Glomerular visceral epithelial cell (primary cell): ENCODE data around the gene ASB13.

Experiments used
- DNase-seq: peaks from one replicate; pipeline ENCODE4 v3.0.0-alpha.2; 2016; ENCODE audit errors: extremely low spot score

The ASB13 gene

DNA sequence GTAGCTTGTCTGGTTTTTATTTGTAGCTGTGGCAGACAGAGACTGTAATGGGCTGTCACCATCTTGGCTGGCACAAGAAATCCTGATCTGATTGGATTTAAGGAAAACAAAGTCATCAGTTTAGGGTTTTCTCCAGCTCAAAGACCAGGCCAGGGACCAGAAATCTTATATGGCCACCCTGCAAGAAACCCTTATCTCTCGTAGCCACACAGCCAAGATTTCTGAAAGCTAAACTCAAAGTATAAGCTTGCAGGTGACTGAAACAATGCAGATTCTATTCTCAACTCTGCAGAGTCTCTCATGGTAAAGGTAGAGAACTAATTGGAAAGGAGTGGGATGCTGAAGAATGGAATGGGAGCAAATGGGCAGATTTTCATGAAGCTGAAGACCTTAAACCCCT lies 3.2 kb upstream of the ASB13 start:
- DNase-seq, result no peak

DNA sequence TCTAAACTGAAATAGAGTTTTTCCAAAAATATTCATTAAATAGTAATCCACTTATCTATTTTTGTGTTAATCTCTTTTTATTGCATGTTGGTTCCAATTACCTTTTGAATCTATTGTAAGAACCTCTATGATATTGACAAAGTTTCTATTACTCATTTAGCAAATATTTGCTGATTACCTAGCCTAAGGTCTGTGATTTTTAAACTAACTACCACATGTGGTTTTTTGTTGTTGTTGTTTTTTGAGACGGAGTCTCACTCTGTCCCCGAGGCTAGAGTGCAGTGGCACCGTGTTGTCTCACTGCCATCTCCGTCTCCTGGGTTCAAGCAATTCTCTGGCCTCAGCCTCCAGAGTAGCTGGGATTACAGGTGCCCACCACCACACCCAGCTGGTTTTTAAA lies 2.0 kb upstream of the ASB13 start:
- DNase-seq, result no peak

DNA sequence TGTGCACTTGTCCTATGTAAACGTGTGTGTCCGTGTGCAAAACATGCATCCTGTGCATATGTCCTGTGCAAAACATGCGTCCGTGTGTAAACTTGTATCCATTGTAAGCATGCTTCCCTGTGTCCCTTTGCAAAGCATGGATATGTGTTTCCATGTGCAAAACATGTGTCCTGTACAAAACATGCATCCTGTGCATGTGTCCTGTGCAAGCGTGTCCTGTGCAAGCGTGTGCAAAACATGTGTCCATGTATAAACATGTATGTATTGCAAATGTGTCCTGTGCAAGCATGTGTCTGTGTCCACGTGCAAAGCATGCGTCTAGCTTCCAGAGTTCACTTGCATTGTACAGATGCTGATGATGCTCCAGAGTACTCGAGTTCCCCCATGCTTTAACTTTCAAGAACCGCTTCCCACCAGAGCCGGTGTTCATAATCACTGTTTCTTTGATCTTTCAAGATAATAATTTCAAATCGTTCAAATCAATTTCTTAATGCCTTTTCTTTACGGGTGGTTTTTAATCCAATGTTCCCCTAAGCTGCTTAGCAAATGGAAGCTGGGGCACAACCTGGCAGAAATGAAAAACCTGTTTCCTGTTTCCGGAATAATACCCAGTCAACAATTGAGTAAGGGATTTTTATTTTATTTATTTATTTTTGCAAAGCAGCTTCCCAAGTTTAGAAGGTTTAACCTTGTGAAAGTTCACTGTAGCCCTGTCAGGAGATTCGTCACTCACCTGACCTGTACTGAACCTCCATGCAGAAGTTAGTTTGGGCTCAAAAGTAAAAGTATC lies 641 bp upstream of the ASB13 start:
- DNase-seq, result no peak

- no peak for DNase-seq
These were observed 905 bp downstream of the ASB13 start for GRCh38 chr10:5665373-5666007.

GRCh38 chr10:5663692-5664427 lies 2.5 kb downstream of the ASB13 start:
- no peak for DNase-seq

DNA sequence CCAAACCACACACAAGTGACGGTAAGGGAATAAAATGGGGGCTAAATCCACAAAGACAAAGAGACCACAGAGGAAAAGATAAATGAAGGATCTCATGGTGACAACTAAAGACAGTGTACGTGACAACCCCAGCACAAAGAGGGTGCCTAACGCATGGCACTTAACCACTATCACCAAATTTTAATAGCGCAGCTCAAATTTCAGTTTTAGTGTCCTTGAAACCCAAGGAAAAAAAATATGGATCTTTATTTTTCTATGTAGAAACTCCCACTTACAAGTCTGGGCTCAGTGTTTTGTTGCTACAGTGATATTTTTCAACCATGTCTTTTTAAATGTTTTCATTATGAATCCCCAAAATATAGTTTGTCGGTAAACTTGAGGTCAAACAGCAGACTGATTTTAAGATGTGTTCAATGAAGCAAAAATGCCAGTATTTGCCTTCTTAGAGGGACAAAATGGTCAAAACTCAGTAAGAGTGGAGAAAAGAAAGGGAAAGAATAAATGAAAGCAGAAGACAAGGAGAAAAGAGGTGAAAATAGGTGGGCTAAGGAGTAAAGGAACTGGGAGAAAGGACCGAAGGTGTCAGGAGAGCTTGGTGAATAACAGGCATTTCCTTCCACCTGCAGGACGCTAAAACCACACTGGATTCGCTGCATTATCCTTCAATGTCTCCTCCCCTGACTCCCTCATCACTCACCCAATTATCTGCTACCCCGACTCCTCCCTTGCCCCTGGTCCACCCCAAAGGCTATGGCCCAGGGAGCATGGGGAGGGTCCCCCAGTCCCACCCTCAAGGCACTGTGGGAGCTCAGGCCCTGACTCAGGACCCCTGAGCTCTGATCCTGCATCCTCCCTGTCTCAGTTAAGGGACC lies 3.5 kb downstream of the ASB13 start:
- no peak for DNase-seq

GRCh38 chr10:5661043-5661442 lies 5.4 kb downstream of the ASB13 start:
- no peak for DNase-seq

DNA sequence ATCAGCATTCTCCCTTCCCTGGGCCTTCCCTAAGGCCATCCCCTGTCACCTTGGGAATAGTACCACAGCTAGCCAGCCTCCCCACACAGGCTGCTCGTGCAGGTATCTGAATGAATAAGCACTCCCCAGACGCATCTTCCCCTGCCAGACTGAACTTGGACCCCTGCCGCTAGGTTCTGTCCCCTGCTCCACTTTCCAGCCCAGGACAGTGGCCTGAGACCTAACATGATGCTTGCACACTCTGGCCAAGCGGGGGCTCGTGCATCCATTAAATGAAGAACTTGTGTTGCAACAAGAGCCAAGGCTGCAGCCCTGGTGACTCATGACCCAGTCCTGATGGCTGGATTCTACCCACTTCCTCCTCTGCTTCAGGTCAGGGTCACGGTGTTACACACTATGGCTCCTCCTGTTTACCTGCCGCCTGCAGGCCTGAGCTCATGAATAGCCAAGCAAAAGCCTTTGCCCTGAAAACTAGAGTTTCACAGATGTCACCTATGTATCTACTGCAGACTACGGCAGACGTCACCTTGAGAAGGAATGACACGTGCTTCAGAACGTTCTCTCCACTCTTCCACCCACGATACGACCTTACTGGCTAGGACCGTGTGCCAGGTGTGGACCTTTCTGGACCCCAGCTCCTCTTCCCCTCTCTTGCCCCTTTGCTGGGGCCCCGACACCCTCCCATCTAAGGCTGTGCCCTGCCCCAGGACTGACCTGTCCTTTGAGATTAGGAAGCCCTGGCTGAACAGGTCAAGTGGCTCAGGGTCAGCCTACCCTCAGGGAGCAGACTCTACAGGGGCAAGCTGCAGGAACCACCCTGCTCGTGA lies 6.5 kb downstream of the ASB13 start:
- DNase-seq, result peak; percentile 69

DNA sequence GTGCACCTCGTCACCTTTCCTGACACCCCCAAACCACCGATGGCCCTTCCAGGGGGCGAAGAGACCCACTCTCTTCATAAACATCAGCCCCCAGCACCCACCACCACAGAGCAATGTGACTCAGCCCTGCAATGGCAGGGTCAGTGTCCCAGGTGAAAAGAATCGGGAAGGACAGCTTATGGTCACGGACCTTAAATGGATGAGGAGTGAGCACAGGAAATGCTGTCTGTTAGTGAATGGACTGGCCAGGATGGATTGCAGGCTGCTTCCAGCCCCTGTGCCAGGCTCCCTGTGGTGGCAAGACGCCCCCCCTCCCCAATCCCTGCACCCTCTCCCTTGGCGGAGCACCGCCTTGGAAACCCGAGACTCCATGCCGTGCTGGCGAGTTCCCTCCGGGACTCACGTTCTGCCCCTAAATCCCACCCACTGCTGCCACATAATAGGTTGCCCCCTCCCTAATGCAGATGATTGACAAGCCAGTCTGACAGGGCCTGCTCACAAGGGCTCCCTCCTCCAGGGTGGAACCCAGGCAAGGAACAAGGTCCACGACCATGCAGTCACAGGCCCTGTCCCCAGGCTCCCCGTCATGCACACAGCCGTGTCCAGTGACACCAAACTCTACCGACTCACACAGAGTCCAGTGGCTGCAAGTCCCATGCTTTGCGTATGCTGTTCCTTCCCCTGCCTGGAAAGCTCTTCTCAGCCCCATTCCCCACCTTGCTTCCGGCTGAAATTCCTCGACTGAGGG lies 7.3 kb downstream of the ASB13 start:
- DNase-seq, result no peak

DNA sequence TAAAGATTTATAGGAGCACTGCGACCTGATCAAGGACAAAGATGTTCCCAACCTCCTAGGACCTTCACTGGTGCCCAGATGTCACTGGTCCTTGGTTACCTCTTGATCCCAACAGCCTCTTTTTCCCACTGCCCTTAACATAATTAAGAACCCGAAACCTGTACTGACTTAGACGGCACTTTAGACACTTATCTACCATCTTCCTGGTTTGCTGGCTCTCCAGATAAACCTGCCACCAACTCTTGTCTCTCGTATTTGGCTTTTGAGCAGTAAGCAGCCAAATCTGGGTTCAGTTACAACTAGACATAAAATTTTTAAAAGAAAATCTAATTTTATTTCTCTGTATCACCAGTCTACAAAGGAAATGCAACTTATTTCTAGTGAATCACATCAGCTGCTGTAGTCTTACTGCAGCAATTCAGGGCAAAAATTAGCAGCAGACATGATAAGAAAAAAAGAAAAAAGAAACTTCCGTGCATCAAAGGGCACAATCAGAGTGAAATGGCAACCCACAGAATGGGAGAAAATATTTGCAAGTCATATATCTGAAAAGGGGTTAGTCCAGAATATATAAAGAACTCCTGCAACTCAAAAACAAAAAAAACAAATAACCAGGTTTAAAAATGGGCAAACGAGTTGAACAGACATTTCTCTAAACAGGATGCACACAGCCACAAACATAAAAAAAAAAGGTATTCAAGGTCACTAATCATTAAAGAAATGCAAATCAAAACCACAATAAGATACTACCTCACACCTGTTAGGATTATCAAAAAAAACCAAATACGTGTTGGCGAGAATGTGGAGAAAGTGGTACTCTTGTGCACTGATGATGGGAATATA lies 9.4 kb downstream of the ASB13 start:
- no peak for DNase-seq

- no peak for DNase-seq
These were observed 11.3 kb downstream of the ASB13 start for GRCh38 chr10:5655121-5655520.

DNA sequence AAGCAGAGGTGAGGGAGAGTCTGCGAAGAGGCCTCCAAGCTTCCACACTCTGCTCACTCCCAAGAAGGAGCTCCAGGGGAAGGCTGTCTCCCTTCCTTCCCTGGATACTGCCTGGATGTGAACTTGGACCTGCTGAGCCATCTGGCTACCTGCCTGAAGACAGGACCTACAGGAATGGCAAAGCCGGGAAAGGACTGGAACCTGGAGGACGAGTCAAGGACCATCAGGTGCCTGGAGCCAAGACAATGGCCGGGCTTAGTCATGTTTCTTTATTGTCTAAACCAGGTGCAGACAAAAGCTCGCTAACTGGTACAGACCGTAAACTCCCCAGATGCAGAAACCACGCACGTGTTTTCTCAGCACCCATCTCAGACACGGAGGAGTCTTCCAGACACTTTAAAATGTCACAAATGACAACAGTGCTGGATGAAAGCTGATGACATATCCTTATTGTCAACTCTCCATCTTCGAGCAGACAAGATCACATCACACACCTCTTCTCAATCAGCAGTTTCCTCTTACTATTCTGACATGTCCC lies 12.1 kb downstream of the ASB13 start:
- no peak for DNase-seq

- DNase-seq, result no peak
These were observed 13.6 kb downstream of the ASB13 start for GRCh38 chr10:5652746-5653145.

GRCh38 chr10:5651388-5651764 lies 15.0 kb downstream of the ASB13 start:
- DNase-seq, result no peak

GRCh38 chr10:5650664-5651387 lies 15.6 kb downstream of the ASB13 start:
- no peak for DNase-seq

GRCh38 chr10:5649746-5650145 lies 16.6 kb downstream of the ASB13 start:
- DNase-seq, result no peak

DNA sequence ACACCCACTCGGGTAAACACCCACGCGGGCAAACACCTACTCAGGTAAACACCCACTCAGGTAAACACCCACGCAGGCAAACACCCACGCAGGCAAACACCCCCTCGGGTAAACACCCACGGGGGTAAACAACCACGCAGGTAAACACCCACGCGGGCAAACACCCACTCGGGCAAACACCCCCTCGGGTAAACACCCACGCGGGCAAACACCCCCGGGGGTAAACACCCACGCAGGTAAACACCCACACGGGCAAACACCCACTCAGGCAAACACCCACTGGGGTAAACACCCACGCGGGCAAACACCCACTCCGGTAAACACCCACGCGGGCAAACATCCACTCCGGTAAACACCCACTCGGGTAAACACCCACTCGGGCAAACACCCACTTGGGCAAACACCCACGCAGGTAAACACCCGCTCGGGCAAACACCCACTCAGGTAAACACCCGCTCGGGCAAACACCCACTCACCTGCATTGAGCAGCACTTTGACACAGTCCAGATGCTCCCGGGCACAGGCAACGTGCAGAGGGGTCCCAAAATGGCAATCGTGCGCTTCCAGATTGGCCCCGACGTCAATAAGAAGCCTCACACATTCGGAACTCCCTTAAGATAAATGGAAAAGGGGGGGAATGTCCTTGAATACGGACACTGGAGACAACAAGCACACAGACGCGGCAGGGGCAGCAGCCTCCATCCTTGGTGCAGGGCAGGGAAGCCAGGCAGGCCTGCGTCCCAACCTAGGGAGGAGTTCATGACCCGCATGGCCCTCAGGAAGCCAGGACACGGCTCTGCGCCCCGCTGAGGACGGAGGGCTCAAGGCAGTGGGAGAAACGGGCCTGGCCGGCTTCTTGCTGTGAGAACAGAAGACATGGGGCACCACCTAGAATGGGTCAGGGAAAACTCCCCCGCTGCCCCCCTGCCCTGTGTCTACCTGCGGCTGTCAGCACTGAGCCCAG lies 17.6 kb downstream of the ASB13 start:
- DNase-seq, result no peak
